HepG2 (cell line): ENCODE results near the gene UGGT1. TPM values are rescaled to one million over a fixed set of nuclear protein-coding genes. Genes with fewer than 3 reads are reported as not detected.

Source experiments
- ATAC-seq: fragments of 200-7000 bp; cut with Tn5 transposase; 3 replicates; pipeline ENCODE4 v1.9.1; 2020; ENCODE audit warnings: mild to moderate bottlenecking, moderate library complexity
- BruUV-seq: library from RNA; stranded (reverse); fragments of 400-500 nt; replicated peaks from 2 replicates; lab custom pipeline; 2021; lab: Mats Ljungman, UMichigan
- CTCF ChIA-PET: fragments of 300-600 bp; formaldehyde crosslinking; extraction: SDS; loops from one replicate; lab custom pipeline; 2021; ENCODE audit warnings: low total read pairs, inconsistent platforms, low intra/inter-chr PET ratio; lab: Yijun Ruan, JAX
- POLR2A ChIA-PET: fragments of 350-600 bp; sonication (Branson Sonifier 250); formaldehyde crosslinking; loops from one replicate; lab custom pipeline; 2020; ENCODE audit warnings: antibody characterized with exemption, inconsistent platforms; lab: Yijun Ruan, JAX
- DNase-seq: peaks from one replicate; pipeline ENCODE4 v3.0.0-alpha.2; 2015; ENCODE audit warnings: low spot score
- FAIRE-seq: peaks from 3 replicates; lab custom pipeline; 2011; peaks lifted over from hg19 to GRCh38; lab: Jason Lieb, UNC
- H2AFZ ChIP-seq: one replicate; pipeline ENCODE4 v1.6.1; 2011; ENCODE audit warnings: low read length, inconsistent platforms
- H3K27ac ChIP-seq: fragments of 300-600 bp; 3 replicates; pipeline ENCODE4 v1.8.0; 2011; ENCODE audit warnings: mixed run types, mild to moderate bottlenecking, mixed read lengths, low read length, inconsistent platforms; ENCODE audit not compliant: insufficient read depth; ENCODE audit errors: extremely low read length
- H3K27me3 ChIP-seq, 2 experiments: fragments of 200-600 bp in 1 of 2; 2 replicates in 1 of 2; 3 replicates in 1 of 2; pipeline versions ENCODE4 v1.6.0 to v1.8.0; 2011; ENCODE audit warnings: low read length in 2 of 2, mild to moderate bottlenecking in 2 of 2, moderate library complexity in 2 of 2, inconsistent platforms in 1 of 2; ENCODE audit not compliant: insufficient read depth in 2 of 2, control insufficient read depth in 1 of 2
- H3K36me3 ChIP-seq, 2 experiments: fragments of 200-600 bp in 1 of 2; replicated peaks in 1 of 2; 2 replicates in 1 of 2; 3 replicates in 1 of 2; pipeline versions ENCODE4 v1.5.1 to v1.8.0; 2011; ENCODE audit warnings: low read length in 2 of 2, inconsistent platforms in 1 of 2; ENCODE audit not compliant: insufficient read depth in 2 of 2, control insufficient read depth in 1 of 2
- H3K4me1 ChIP-seq: 2 replicates; pipeline ENCODE4 v1.5.1; 2012; ENCODE audit warnings: low read length, inconsistent platforms; ENCODE audit not compliant: insufficient read depth
- H3K4me2 ChIP-seq: 2 replicates; pipeline ENCODE4 v1.6.0; 2011; ENCODE audit warnings: low read depth, low read length, inconsistent platforms
- H3K4me3 ChIP-seq, 3 experiments: fragments of 200-600 bp in 1 of 3; sonication (generic), shearing (Covaris generic) in 1 of 3; replicated peaks in 1 of 3; 2 replicates each; pipeline ENCODE4 v1.5.1; 2011 to 2016; ENCODE audit warnings: low read length in 3 of 3, inconsistent platforms in 2 of 3, low read depth in 2 of 3, mild to moderate bottlenecking in 2 of 3, control low read depth in 1 of 3, mixed read lengths in 1 of 3; ENCODE audit not compliant: insufficient read depth in 1 of 3
- H3K79me2 ChIP-seq: one replicate; pipeline ENCODE4 v1.6.1; 2011; ENCODE audit warnings: low read length, inconsistent platforms; ENCODE audit not compliant: insufficient read depth
- H3K9ac ChIP-seq: 2 replicates; pipeline ENCODE4 v1.6.0; 2011; ENCODE audit warnings: mild to moderate bottlenecking, low read depth, low read length, inconsistent platforms; ENCODE audit not compliant: insufficient read depth
- H3K9me3 ChIP-seq: 2 replicates; pipeline ENCODE4 v1.5.1; 2012; ENCODE audit warnings: mild to moderate bottlenecking, low read length
- H4K20me1 ChIP-seq: 2 replicates; pipeline ENCODE4 v1.6.0; 2011; ENCODE audit warnings: inconsistent platforms, mild to moderate bottlenecking, low read length, moderate library complexity; ENCODE audit not compliant: insufficient read depth
- EP300 ChIP-seq, 3 experiments: sonication (generic) in 1 of 3; formaldehyde crosslinking in 1 of 3; IDR thresholded peaks; 2 replicates each; pipeline versions ENCODE4 v1.5.1 to v1.6.1; 2011 to 2020; ENCODE audit warnings: low read depth in 2 of 3, low read length in 2 of 3, borderline replicate concordance in 1 of 3, improper control_type of control experiment in 1 of 3, mild to moderate bottlenecking in 1 of 3, missing genetic modification reagents in 1 of 3, moderate library complexity in 1 of 3
- MYNN ChIP-seq: sonication (generic); formaldehyde crosslinking; IDR thresholded peaks from 2 replicates; pipeline ENCODE4 v1.4.0; 2020; ENCODE audit warnings: mild to moderate bottlenecking, low read depth, missing genetic modification reagents
- NFE2L2 ChIP-seq: fragments of 150-350 bp; IDR thresholded peaks from 2 replicates; pipeline ENCODE4 v1.6.1; 2014; ENCODE audit warnings: low read length
- NONO ChIP-seq, 2 experiments: fragments of 450-650 bp in 1 of 2; sonication (generic) in 1 of 2; formaldehyde crosslinking in 1 of 2; IDR thresholded peaks in 1 of 2; conservative IDR thresholded peaks in 1 of 2; 2 replicates each; pipeline versions ENCODE4 v1.6.1 to v1.8.0; 2017 to 2022; ENCODE audit warnings: mild to moderate bottlenecking in 1 of 2, missing genetic modification reagents in 1 of 2, moderate library complexity in 1 of 2
- PCBP1 ChIP-seq: fragments of 200-400 bp; formaldehyde crosslinking; IDR thresholded peaks from 2 replicates; pipeline ENCODE4 v1.6.1; 2017; ENCODE audit warnings: mild to moderate bottlenecking, low read depth, low read length, borderline replicate concordance
- SNAI1 ChIP-seq: sonication (generic); formaldehyde crosslinking; IDR thresholded peaks from 2 replicates; pipeline ENCODE4 v1.5.0; 2020; ENCODE audit warnings: mild to moderate bottlenecking, missing genetic modification reagents, borderline replicate concordance
- SOX13 ChIP-seq, 3 experiments: fragments of 450-650 bp in 1 of 3; sonication (generic) in 1 of 3; formaldehyde crosslinking in 1 of 3; IDR thresholded peaks in 2 of 3; conservative IDR thresholded peaks in 1 of 3; 2 replicates each; pipeline versions ENCODE4 v1.5.0 to v1.6.1; 2016 to 2020; ENCODE audit warnings: antibody characterized with exemption in 1 of 3, mild to moderate bottlenecking in 1 of 3, missing compliant biosample characterization in 1 of 3, missing genetic modification reagents in 1 of 3, moderate library complexity in 1 of 3
- ZFP82 ChIP-seq: sonication (generic); formaldehyde crosslinking; IDR thresholded peaks from 2 replicates; pipeline ENCODE4 v1.5.1; 2020; ENCODE audit warnings: mild to moderate bottlenecking, missing genetic modification reagents, borderline replicate concordance
- ZNF33A ChIP-seq: sonication (generic); formaldehyde crosslinking; IDR thresholded peaks from 2 replicates; pipeline ENCODE4 v1.5.1; 2020; ENCODE audit warnings: missing genetic modification reagents, mild to moderate bottlenecking, moderate library complexity, borderline replicate concordance
- ZNF740 ChIP-seq: sonication (generic); formaldehyde crosslinking; IDR thresholded peaks from 2 replicates; pipeline ENCODE4 v1.4.0; 2020; ENCODE audit warnings: missing genetic modification reagents
- ZNF841 ChIP-seq: sonication (generic); formaldehyde crosslinking; IDR thresholded peaks from 2 replicates; pipeline ENCODE4 v1.8.1; 2023; ENCODE audit warnings: missing genetic modification reagents, borderline replicate concordance
- WGBS: methylation state at CpG from one replicate; pipeline ENCODE4 v1.1.6; 2017; ENCODE audit warnings: low lambda C conversion rate; 5-methylcytosine and 5-hydroxymethylcytosine counted together
- in situ Hi-C: cut with HindIII; loops from 2 replicates; pipeline ENCODE4 v1.10.0; 2017; ENCODE audit warnings: low pct_unique_long_range_greater_than_20kb; ENCODE audit not compliant: extremely low pct_ligation_motif_present
- intact Hi-C: fragments of 100-400 bp; cut with micrococcal nuclease; formaldehyde crosslinking; loops from one replicate; pipeline ENCODE4 v1.10.0; 2022; ENCODE audit not compliant: unreplicated experiment
- polyA plus RNA-seq, 8 experiments: library from polyadenylated mRNA; depleted of rRNA in 3 of 8; stranded (reverse) in 7 of 8; unstranded in 1 of 8; fragments of >200 nt; fragmentation: Illumina TruSeq in 4 of 8; extraction: Trizol in 4 of 8; gene quantifications; 2 replicates each; pipeline versions ENCODE4 v1.2.1 to v1.2.3, GENCODE V29; 2011 to 2016; ENCODE audit warnings: low read depth in 4 of 8, missing spikeins in 1 of 8, mixed read lengths in 1 of 8; ENCODE audit not compliant: insufficient read depth in 1 of 8
- total RNA-seq, 5 experiments: library from RNA; depleted of rRNA; stranded (reverse); fragments of >200 nt; fragmentation: Illumina TruSeq; extraction: Trizol; gene quantifications; 2 replicates each; pipeline ENCODE4 v1.2.3, GENCODE V29; 2016; ENCODE audit warnings: low read depth in 1 of 5

Gene UGGT1
- total and polyA plus RNA-seq, 2 of the 13 experiments (the other 11 are each of a cell fraction or from before 2014, with no cell fraction given), result 35.8 to 83.2 TPM

- CTCF ChIA-PET, result no interaction called here
- no peak for FAIRE-seq
- TF ChIP-seq PCBP1, result no peak
- no peak for TF ChIP-seq SNAI1 (CRISPR knock-in tag)
- no peak for TF ChIP-seq SOX13 (IDR thresholded peaks at IDR 0.05)
- TF ChIP-seq SOX13 (CRISPR knock-in tag; conservative IDR thresholded peaks at IDR 0.05 in 1 of 2, IDR thresholded peaks at IDR 0.05 in 1 of 2), result no peak
- no peak for TF ChIP-seq ZNF740 (CRISPR knock-in tag)
- TF ChIP-seq NONO (IDR thresholded peaks at IDR 0.05), result no peak
- no peak for TF ChIP-seq NONO (CRISPR knock-in tag; conservative IDR thresholded peaks at IDR 0.05)
- TF ChIP-seq ZNF33A (CRISPR knock-in tag), result no peak
- TF ChIP-seq ZNF841 (CRISPR knock-in tag), result no peak
- TF ChIP-seq MYNN, result no peak
- no peak for TF ChIP-seq ZFP82
- no peak for TF ChIP-seq EP300 (IDR thresholded peaks at IDR 0.05; ENCODE audit: low read depth in 2 of 2, low read length in 2 of 2)
- TF ChIP-seq EP300 (CRISPR knock-in tag; IDR thresholded peaks at IDR 0.05; ENCODE audit: borderline replicate concordance), result no peak
- no peak for TF ChIP-seq NFE2L2
- TF ChIP-seq, all 625 proteins: peak for 0
- Histone ChIP-seq H3K9ac (no peak overlapping the region), H3K4me3 (no peak overlapping the region), H2AFZ (no peak overlapping the region), H3K4me1 (0 out of 2 replicates have a peak, but pooled peaks cover 5% of the 10 kb centered on the region), H3K79me2 (no peaks in the 10 kb centered on the region), H3K9me3 (no peaks in the 10 kb centered on the region), H3K27ac (no peak overlapping the region), H3K4me2 (no peak overlapping the region), H4K20me1 (no peaks in the 10 kb centered on the region; the same call in 1 of the 2 replicates), H3K27me3 (no peaks in the 10 kb centered on the region), H3K36me3 (peaks cover 24 to 78% of the 10 kb centered on the region in 2 experiments)
- no TSS peak for BruUV-seq
- POLR2A ChIA-PET, result no interaction called here
- DNase-seq (no peak), ATAC-seq (no peak)
- WGBS, result 94% methylated on average over 3 of the region's 3 CpGs
- in situ Hi-C loops (no loop called here), intact Hi-C loops (no loop called here)
These were observed 54.7 kb downstream of the UGGT1 start for GRCh38 chr2:128145651-128146050.
